Thyroid gland (tissue), 4 donors: Measurements from ENCODE around the gene TENM3.

Source experiments
- POLR2A ChIP-seq, 2 donors: fragments of 450-650 bp; IDR thresholded peaks; one replicate each; pipeline ENCODE4 v1.6.1; 2017; ENCODE audit warnings: antibody characterized with exemption in 2 of 2, mild to moderate bottlenecking in 2 of 2, moderate library complexity in 1 of 2
- TF ChIP-seq, protein P1 (sequence below), 6 experiments: fragments of 200-600 bp in 3 of 6; fragments of 450-650 bp in 3 of 6; sonication (generic) in 3 of 6; IDR thresholded peaks; one replicate each; pipeline ENCODE4 v1.5.1; 2016 to 2019; ENCODE audit warnings: antibody characterized with exemption in 6 of 6, mild to moderate bottlenecking in 2 of 6, inconsistent platforms in 1 of 6, moderate library complexity in 1 of 6

- TF ChIP-seq, protein P1, sequence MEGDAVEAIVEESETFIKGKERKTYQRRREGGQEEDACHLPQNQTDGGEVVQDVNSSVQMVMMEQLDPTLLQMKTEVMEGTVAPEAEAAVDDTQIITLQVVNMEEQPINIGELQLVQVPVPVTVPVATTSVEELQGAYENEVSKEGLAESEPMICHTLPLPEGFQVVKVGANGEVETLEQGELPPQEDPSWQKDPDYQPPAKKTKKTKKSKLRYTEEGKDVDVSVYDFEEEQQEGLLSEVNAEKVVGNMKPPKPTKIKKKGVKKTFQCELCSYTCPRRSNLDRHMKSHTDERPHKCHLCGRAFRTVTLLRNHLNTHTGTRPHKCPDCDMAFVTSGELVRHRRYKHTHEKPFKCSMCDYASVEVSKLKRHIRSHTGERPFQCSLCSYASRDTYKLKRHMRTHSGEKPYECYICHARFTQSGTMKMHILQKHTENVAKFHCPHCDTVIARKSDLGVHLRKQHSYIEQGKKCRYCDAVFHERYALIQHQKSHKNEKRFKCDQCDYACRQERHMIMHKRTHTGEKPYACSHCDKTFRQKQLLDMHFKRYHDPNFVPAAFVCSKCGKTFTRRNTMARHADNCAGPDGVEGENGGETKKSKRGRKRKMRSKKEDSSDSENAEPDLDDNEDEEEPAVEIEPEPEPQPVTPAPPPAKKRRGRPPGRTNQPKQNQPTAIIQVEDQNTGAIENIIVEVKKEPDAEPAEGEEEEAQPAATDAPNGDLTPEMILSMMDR (IDR thresholded peaks at IDR 0.05): no peak
- no peak for TF ChIP-seq POLR2A (IDR thresholded peaks at IDR 0.05)
Observed at GRCh38 chr4:182740256-182740655, 497.1 kb downstream of the TENM3 start.
